HL-60 (cell line): ENCODE data around the gene TAX1BP1.

Source experiments
- DNase-seq, 2 experiments: peaks; one replicate each; pipeline ENCODE4 v3.0.0-alpha.2; 2010 to 2020; ENCODE audit warnings: low read depth in 1 of 2, low spot score in 1 of 2
- H3K27ac ChIP-seq: fragments of 250-450 bp; sonication (Bioruptor Pico); replicated peaks from 2 replicates; pipeline ENCODE4 v1.5.1; 2020; ENCODE audit warnings: mild to moderate bottlenecking, moderate library complexity
- H3K27me3 ChIP-seq: fragments of 250-450 bp; sonication (Bioruptor Pico); 2 replicates; pipeline ENCODE4 v1.5.1; 2021; ENCODE audit warnings: mild to moderate bottlenecking, moderate library complexity; ENCODE audit not compliant: insufficient read depth, poor library complexity, severe bottlenecking
- H3K4me3 ChIP-seq: replicated peaks from 2 replicates; pipeline ENCODE4 v1.5.1; 2011; ENCODE audit warnings: mild to moderate bottlenecking, control low read depth, low read length; ENCODE audit not compliant: insufficient read depth
- GABPA ChIP-seq: IDR thresholded peaks from 2 replicates; pipeline ENCODE4 v1.6.1; 2012; ENCODE audit warnings: low read depth
- POLR2AphosphoS5 ChIP-seq: IDR thresholded peaks from 2 replicates; pipeline ENCODE4 v1.6.1; 2012; ENCODE audit warnings: low read depth
- REST ChIP-seq: IDR thresholded peaks from 2 replicates; pipeline ENCODE4 v1.6.1; 2012; ENCODE audit warnings: low read depth; ENCODE audit not compliant: insufficient replicate concordance
- SPI1 ChIP-seq: IDR thresholded peaks from 2 replicates; pipeline ENCODE4 v1.6.1; 2012; ENCODE audit warnings: low read depth, mild to moderate bottlenecking, borderline replicate concordance
- TF ChIP-seq, protein P1 (sequence below): IDR thresholded peaks from one replicate; pipeline ENCODE4 v1.5.1; 2011; ENCODE audit warnings: low read length, control low read depth, inconsistent platforms; ENCODE audit not compliant: insufficient read depth

TAX1BP1 gene

GRCh38 chr7:27826357-27826756, 86.4 kb downstream of the TAX1BP1 start:
- TF ChIP-seq POLR2AphosphoS5 (no peak), REST (no peak), GABPA (no peak), SPI1 (no peak)
- H3K27me3 ChIP-seq: no peaks in the 10 kb centered on the region
- no peak for DNase-seq
- no peak overlapping the region for H3K27ac ChIP-seq
- H3K4me3 ChIP-seq: no peak overlapping the region

- Histone ChIP-seq H3K4me3 (no peak overlapping the region), H3K27ac (no peak overlapping the region), H3K27me3 (no peaks in the 10 kb centered on the region)
- TF ChIP-seq SPI1 (no peak), POLR2AphosphoS5 (no peak; the same call in 1 of the 2 replicates), REST (no peak), GABPA (no peak)
- TF ChIP-seq, protein P1, sequence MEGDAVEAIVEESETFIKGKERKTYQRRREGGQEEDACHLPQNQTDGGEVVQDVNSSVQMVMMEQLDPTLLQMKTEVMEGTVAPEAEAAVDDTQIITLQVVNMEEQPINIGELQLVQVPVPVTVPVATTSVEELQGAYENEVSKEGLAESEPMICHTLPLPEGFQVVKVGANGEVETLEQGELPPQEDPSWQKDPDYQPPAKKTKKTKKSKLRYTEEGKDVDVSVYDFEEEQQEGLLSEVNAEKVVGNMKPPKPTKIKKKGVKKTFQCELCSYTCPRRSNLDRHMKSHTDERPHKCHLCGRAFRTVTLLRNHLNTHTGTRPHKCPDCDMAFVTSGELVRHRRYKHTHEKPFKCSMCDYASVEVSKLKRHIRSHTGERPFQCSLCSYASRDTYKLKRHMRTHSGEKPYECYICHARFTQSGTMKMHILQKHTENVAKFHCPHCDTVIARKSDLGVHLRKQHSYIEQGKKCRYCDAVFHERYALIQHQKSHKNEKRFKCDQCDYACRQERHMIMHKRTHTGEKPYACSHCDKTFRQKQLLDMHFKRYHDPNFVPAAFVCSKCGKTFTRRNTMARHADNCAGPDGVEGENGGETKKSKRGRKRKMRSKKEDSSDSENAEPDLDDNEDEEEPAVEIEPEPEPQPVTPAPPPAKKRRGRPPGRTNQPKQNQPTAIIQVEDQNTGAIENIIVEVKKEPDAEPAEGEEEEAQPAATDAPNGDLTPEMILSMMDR: no peak
- DNase-seq: no peak
Measured at GRCh38 chr7:27834179-27834921, 94.4 kb downstream of the TAX1BP1 start.

DNA sequence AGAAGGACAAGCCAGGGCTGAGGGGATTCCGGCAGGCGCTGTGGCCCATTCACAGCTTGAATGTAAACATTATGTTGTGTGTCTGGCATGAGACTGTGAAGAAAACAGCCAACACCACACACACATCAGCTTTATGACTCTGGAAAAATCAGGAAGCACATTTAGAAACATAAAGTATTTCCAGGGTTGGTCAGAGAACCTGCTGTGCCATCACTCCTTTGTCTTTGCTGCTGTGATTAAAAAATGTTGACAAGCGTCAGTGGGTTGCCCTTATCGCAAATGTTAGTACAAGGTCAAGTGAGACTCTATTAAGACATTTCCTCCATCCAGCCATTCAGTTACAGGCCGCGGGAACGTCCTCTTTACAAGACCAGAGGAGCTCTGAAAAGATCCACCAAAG, 95.4 kb downstream of the TAX1BP1 start:
- no peak overlapping the region for H3K4me3 ChIP-seq
- no peak for TF ChIP-seq POLR2AphosphoS5
- TF ChIP-seq REST: no peak
- TF ChIP-seq, protein P1: no peak
- TF ChIP-seq SPI1: no peak
- no peak for TF ChIP-seq GABPA
- H3K27me3 ChIP-seq: no peaks in the 10 kb centered on the region
- no peak overlapping the region for H3K27ac ChIP-seq
- DNase-seq: no peak
